GM23248 (cell line): ENCODE data around the gene PROK1.

Experiments used
- EZH2 ChIP-seq: fragments of 200-600 bp; sonication (generic); IDR thresholded peaks from 2 replicates; pipeline ENCODE4 v1.6.1; 2018; ENCODE audit warnings: antibody characterized with exemption, mild to moderate bottlenecking; ENCODE audit not compliant: insufficient read depth, poor library complexity, severe bottlenecking
- EZH2phosphoT487 ChIP-seq: fragments of 200-600 bp; sonication (generic); IDR thresholded peaks from 2 replicates; pipeline ENCODE4 v1.6.1; 2018; ENCODE audit warnings: antibody characterized with exemption, moderate library complexity, mild to moderate bottlenecking, low read depth; ENCODE audit not compliant: insufficient read depth

- TF ChIP-seq EZH2 (no peak), EZH2phosphoT487 (no peak)
These were observed 30.8 kb upstream of the PROK1 start for GRCh38 chr1:110420023-110420662.
